Smooth muscle cell (in vitro differentiated cells): ENCODE results near the gene GUCA1A. TPM values are rescaled to one million over a fixed set of nuclear protein-coding genes. Genes with fewer than 3 reads are reported as not detected.
"Not testable (repeated sequence)": the region's sequence is repeated elsewhere in the genome, so short reads cannot be mapped to it uniquely, and the experiment has no call there.

ENCODE experiments used
- DNase-seq: peaks from one replicate; lab custom pipeline; 2025; ENCODE audit not compliant: unreplicated experiment; lab: John Stamatoyannopoulos, UW
- H2AFZ ChIP-seq: fragments of 200-600 bp; sonication (generic); 2 replicates; pipeline ENCODE4 v1.6.0; 2016; ENCODE audit warnings: antibody characterized with exemption, low read depth, mild to moderate bottlenecking
- H3F3A ChIP-seq: fragments of 200-600 bp; sonication (generic); 2 replicates; pipeline ENCODE4 v1.6.0; 2017; ENCODE audit warnings: antibody characterized with exemption, low read depth
- H3K27ac ChIP-seq: fragments of 200-600 bp; sonication (generic); 2 replicates; pipeline ENCODE4 v1.5.1; 2016; ENCODE audit warnings: low read depth, mild to moderate bottlenecking
- H3K27me3 ChIP-seq: fragments of 200-600 bp; sonication (generic); 2 replicates; pipeline ENCODE4 v1.6.1; 2016; ENCODE audit warnings: low read depth, mild to moderate bottlenecking
- H3K36me3 ChIP-seq: fragments of 200-600 bp; sonication (generic); 2 replicates; pipeline ENCODE4 v1.5.1; 2016; ENCODE audit warnings: low read depth
- H3K4me1 ChIP-seq: fragments of 200-600 bp; sonication (generic); 2 replicates; pipeline ENCODE4 v1.5.1; 2016; ENCODE audit warnings: low read depth
- H3K4me2 ChIP-seq: fragments of 200-600 bp; sonication (generic); 2 replicates; pipeline ENCODE4 v1.6.0; 2016; ENCODE audit warnings: mild to moderate bottlenecking
- H3K4me3 ChIP-seq: fragments of 200-600 bp; sonication (generic); 2 replicates; pipeline ENCODE4 v1.5.1; 2016; ENCODE audit warnings: mild to moderate bottlenecking
- H3K79me2 ChIP-seq: fragments of 200-600 bp; sonication (generic); 2 replicates; pipeline ENCODE4 v1.6.0; 2016; ENCODE audit warnings: low read depth, mild to moderate bottlenecking
- H3K9ac ChIP-seq: fragments of 200-600 bp; sonication (generic); 2 replicates; pipeline ENCODE4 v1.6.0; 2016; ENCODE audit warnings: low read depth
- H3K9me3 ChIP-seq: fragments of 200-600 bp; sonication (generic); replicated peaks from 2 replicates; pipeline ENCODE4 v1.5.1; 2016; ENCODE audit warnings: low read depth
- H4K20me1 ChIP-seq: fragments of 200-600 bp; sonication (generic); 2 replicates; pipeline ENCODE4 v1.6.0; 2016; ENCODE audit warnings: low read depth
- CTCF ChIP-seq: fragments of 200-600 bp; sonication (generic); IDR thresholded peaks from 2 replicates; pipeline ENCODE4 v1.5.1; 2017; ENCODE audit warnings: borderline replicate concordance, mild to moderate bottlenecking, antibody characterized with exemption; ENCODE audit not compliant: insufficient read depth, poor library complexity, severe bottlenecking
- WGBS: methylation state at CpG from one replicate; pipeline ENCODE4 v1.1.7; 2016; ENCODE audit warnings: low lambda C conversion rate; 5-methylcytosine and 5-hydroxymethylcytosine counted together
- polyA plus RNA-seq: library from polyadenylated mRNA; unstranded; fragments of >200 nt; fragmentation: Nextera tagmentation; extraction: Ambion mirVana; gene quantifications from 2 replicates; pipeline ENCODE4 v1.2.1, GENCODE V29; 2016
- total RNA-seq: library from RNA; depleted of rRNA; stranded (reverse); fragments of >200 nt; gene quantifications from 2 replicates; pipeline ENCODE4 v1.2.3, GENCODE V29; 2014

GUCA1A gene
- total and polyA plus RNA-seq, 2 experiments from 2014 or later = 1.6 to 7.2 TPM

- H3K27ac ChIP-seq = no peak overlapping the region
- no peaks in the 10 kb centered on the region for H3K9me3 ChIP-seq
- H3K4me1 ChIP-seq = no peaks in the 10 kb centered on the region
- TF ChIP-seq CTCF = no peak
- no peaks in the 10 kb centered on the region for H3K79me2 ChIP-seq
- H3K4me2 ChIP-seq = no peak overlapping the region
- DNase-seq = no peak
- no peak overlapping the region for H2AFZ ChIP-seq
- no peak overlapping the region for H3K4me3 ChIP-seq
- H3F3A ChIP-seq = no peaks in the 10 kb centered on the region
- WGBS = 93% methylated on average over 8 of the region's 8 CpGs
- H3K27me3 ChIP-seq = no peaks in the 10 kb centered on the region
- no peaks in the 10 kb centered on the region for H4K20me1 ChIP-seq
- H3K9ac ChIP-seq = no peak overlapping the region
- H3K36me3 ChIP-seq = no peaks in the 10 kb centered on the region
Observed at GRCh38 chr6:42152024-42152423, 21.1 kb upstream of the GUCA1A start.

GRCh38 chr6:42152528-42153213 lies 20.5 kb upstream of the GUCA1A start:
- H4K20me1 ChIP-seq, H3K4me3 ChIP-seq, H2AFZ ChIP-seq, H3K4me2 ChIP-seq, H3K27me3 ChIP-seq, H3K4me1 ChIP-seq, H3K27ac ChIP-seq, H3K9me3 ChIP-seq, H3K9ac ChIP-seq, DNase-seq, H3F3A ChIP-seq, H3K79me2 ChIP-seq, H3K36me3 ChIP-seq: not testable (repeated sequence)
- WGBS = 72% methylated on average over 4 of the region's 4 CpGs

- no peaks in the 10 kb centered on the region for H3K36me3 ChIP-seq
- H3K9ac ChIP-seq = no peak overlapping the region
- no peaks in the 10 kb centered on the region for H3K27me3 ChIP-seq
- no peaks in the 10 kb centered on the region for H3K4me1 ChIP-seq
- H3K9me3 ChIP-seq = no peaks in the 10 kb centered on the region
- H3K79me2 ChIP-seq = no peaks in the 10 kb centered on the region
- H3K4me2 ChIP-seq = no peak overlapping the region
- H3F3A ChIP-seq = no peaks in the 10 kb centered on the region
- no peak overlapping the region for H3K27ac ChIP-seq
- H2AFZ ChIP-seq = no peak overlapping the region
- no peak for DNase-seq
- 86% methylated on average over 5 of the region's 5 CpGs for WGBS
- no peak for TF ChIP-seq CTCF
- no peak overlapping the region for H3K4me3 ChIP-seq
- no peaks in the 10 kb centered on the region for H4K20me1 ChIP-seq
Observed at GRCh38 chr6:42153921-42154320, 19.2 kb upstream of the GUCA1A start.

GRCh38 chr6:42154461-42155209 lies 18.5 kb upstream of the GUCA1A start:
- no peak overlapping the region for H3K9ac ChIP-seq
- H3K4me3 ChIP-seq = no peak overlapping the region
- DNase-seq = no peak
- no peaks in the 10 kb centered on the region for H3K27me3 ChIP-seq
- no peaks in the 10 kb centered on the region for H3K36me3 ChIP-seq
- no peak overlapping the region for H3K4me2 ChIP-seq
- no peaks in the 10 kb centered on the region for H3K79me2 ChIP-seq
- no peak overlapping the region for H3K27ac ChIP-seq
- no peaks in the 10 kb centered on the region for H3K9me3 ChIP-seq
- H4K20me1 ChIP-seq = no peaks in the 10 kb centered on the region
- no peak for TF ChIP-seq CTCF
- no peaks in the 10 kb centered on the region for H3K4me1 ChIP-seq
- no peak overlapping the region for H2AFZ ChIP-seq
- H3F3A ChIP-seq = no peaks in the 10 kb centered on the region
